GM23338 (cell line): ENCODE data around the gene N4BP2L1. TPM values are rescaled to one million over a fixed set of nuclear protein-coding genes. Genes with fewer than 3 reads are reported as not detected.

Experiments
- ATAC-seq: fragments of 200-7000 bp; cut with Tn5 transposase; 3 replicates; pipeline ENCODE4 v1.9.1; 2020
- DNase-seq: peaks from one replicate; pipeline ENCODE4 v3.0.0-alpha.2; 2015; ENCODE audit warnings: low spot score
- H2AFZ ChIP-seq: fragments of 200-600 bp; sonication (generic); 2 replicates; pipeline ENCODE4 v1.8.0; 2016; ENCODE audit warnings: antibody characterized with exemption, mild to moderate bottlenecking, moderate library complexity
- H3F3A ChIP-seq: fragments of 200-600 bp; sonication (generic); replicated peaks from 2 replicates; pipeline ENCODE4 v1.8.0; 2017; ENCODE audit warnings: antibody characterized with exemption, mixed run types, low read depth
- H3K27ac ChIP-seq: fragments of 200-600 bp; sonication (generic); 2 replicates; pipeline ENCODE4 v1.6.1; 2016; ENCODE audit warnings: low read depth
- H3K27me3 ChIP-seq: fragments of 200-600 bp; sonication (generic); 2 replicates; pipeline ENCODE4 v1.8.0; 2016; ENCODE audit warnings: mild to moderate bottlenecking, mixed run types, moderate library complexity; ENCODE audit not compliant: insufficient read depth
- H3K36me3 ChIP-seq: fragments of 200-600 bp; sonication (generic); 2 replicates; pipeline ENCODE4 v1.8.0; 2016; ENCODE audit warnings: mild to moderate bottlenecking; ENCODE audit not compliant: insufficient read depth
- H3K4me1 ChIP-seq: fragments of 200-600 bp; sonication (generic); 2 replicates; pipeline ENCODE4 v1.8.0; 2016; ENCODE audit warnings: mild to moderate bottlenecking, moderate library complexity; ENCODE audit not compliant: insufficient read depth
- H3K4me2 ChIP-seq: fragments of 200-600 bp; sonication (generic); 2 replicates; pipeline ENCODE4 v1.7.1; 2017; ENCODE audit warnings: mixed run types
- H3K4me3 ChIP-seq: fragments of 200-600 bp; sonication (generic); 2 replicates; pipeline ENCODE4 v1.6.1; 2016; ENCODE audit warnings: mixed run types
- H3K79me2 ChIP-seq: fragments of 200-600 bp; sonication (generic); replicated peaks from 2 replicates; pipeline ENCODE4 v1.8.0; 2017; ENCODE audit warnings: mild to moderate bottlenecking; ENCODE audit not compliant: insufficient read depth
- H3K9me2 ChIP-seq: fragments of 200-600 bp; sonication (generic); 2 replicates; pipeline ENCODE4 v1.8.0; 2017; ENCODE audit not compliant: insufficient read depth
- H4K20me1 ChIP-seq: fragments of 200-600 bp; sonication (generic); replicated peaks from 2 replicates; pipeline ENCODE4 v1.8.0; 2017; ENCODE audit warnings: mild to moderate bottlenecking; ENCODE audit not compliant: insufficient read depth
- H3K27ac Mint-ChIP-seq: 2 replicates; pipeline ENCODE4 v1.8.0; 2020; ENCODE audit warnings: inconsistent platforms, mild to moderate bottlenecking, moderate library complexity, mixed read lengths
- H3K27me3 Mint-ChIP-seq: 3 replicates; pipeline ENCODE4 v1.8.0; 2022; ENCODE audit warnings: low read depth, mild to moderate bottlenecking, moderate library complexity, mixed read lengths, inconsistent platforms; ENCODE audit not compliant: insufficient read depth, poor library complexity
- H3K36me3 Mint-ChIP-seq: 3 replicates; pipeline ENCODE4 v1.8.0; 2021; ENCODE audit warnings: low read depth, mild to moderate bottlenecking, inconsistent platforms, moderate library complexity, mixed read lengths
- H3K4me1 Mint-ChIP-seq: 3 replicates; pipeline ENCODE4 v1.8.0; 2020; ENCODE audit warnings: mild to moderate bottlenecking, inconsistent platforms, mixed read lengths
- H3K4me3 Mint-ChIP-seq: 3 replicates; pipeline ENCODE4 v1.8.0; 2021; ENCODE audit warnings: moderate library complexity, mild to moderate bottlenecking, inconsistent platforms, mixed read lengths
- H3K9me3 Mint-ChIP-seq: 3 replicates; pipeline ENCODE4 v1.8.0; 2020; ENCODE audit warnings: moderate library complexity, mild to moderate bottlenecking, inconsistent platforms, mixed read lengths
- EZH2 ChIP-seq: fragments of 200-600 bp; sonication (generic); IDR thresholded peaks from one replicate; pipeline ENCODE4 v1.8.0; 2017; ENCODE audit warnings: antibody characterized with exemption, mild to moderate bottlenecking, low read depth; ENCODE audit not compliant: unreplicated experiment
- EZH2phosphoT487 ChIP-seq: fragments of 200-600 bp; sonication (generic); IDR thresholded peaks from one replicate; pipeline ENCODE4 v1.8.1; 2018; ENCODE audit warnings: antibody characterized with exemption; ENCODE audit not compliant: unreplicated experiment
- JUNB ChIP-seq: IDR thresholded peaks from one replicate; pipeline ENCODE4 v1.6.1; 2016; ENCODE audit warnings: antibody characterized with exemption; ENCODE audit not compliant: unreplicated experiment
- NANOG ChIP-seq: IDR thresholded peaks from 2 replicates; pipeline ENCODE4 v1.6.1; 2016; ENCODE audit warnings: antibody characterized with exemption, borderline replicate concordance
- POLR2AphosphoS5 ChIP-seq: IDR thresholded peaks from 2 replicates; pipeline ENCODE4 v1.6.1; 2016; ENCODE audit warnings: antibody characterized with exemption, low read depth
- STAT1 ChIP-seq: IDR thresholded peaks from one replicate; pipeline ENCODE4 v1.6.1; 2016; ENCODE audit warnings: antibody characterized with exemption; ENCODE audit not compliant: unreplicated experiment
- ZNF114 ChIP-seq: fragments of 250-450 bp; sonication (Bioruptor Pico); IDR thresholded peaks from 2 replicates; pipeline ENCODE4 v1.5.0; 2020; ENCODE audit warnings: mild to moderate bottlenecking, moderate library complexity
- long read RNA-seq: library from polyadenylated mRNA; unstranded; transcript quantifications from one replicate; pipeline ENCODE4 v2.0.0, GENCODE V29; 2020; ENCODE audit not compliant: unreplicated experiment
- polyA plus RNA-seq: library from polyadenylated mRNA; unstranded; fragments of >200 nt; fragmentation: Nextera tagmentation; extraction: Ambion mirVana; gene quantifications from 2 replicates; pipeline ENCODE4 v1.2.1, GENCODE V29; 2016
- total RNA-seq: library from RNA; depleted of rRNA; stranded (reverse); fragments of >200 nt; shearing (Covaris generic); gene quantifications from 2 replicates; pipeline ENCODE4 v1.2.3, GENCODE V29; 2014; rRNA removed
- TF ChIP-seq, protein P1 (sequence below), 2 experiments: fragments of 200-600 bp in 1 of 2; sonication (generic) in 1 of 2; conservative IDR thresholded peaks; 2 replicates each; pipeline versions ENCODE4 v1.5.1 to v1.6.1; 2016 to 2017; ENCODE audit warnings: antibody characterized with exemption in 2 of 2, low read depth in 2 of 2, mild to moderate bottlenecking in 2 of 2, moderate library complexity in 1 of 2
- TF ChIP-seq, protein P2 (sequence below): fragments of 250-450 bp; sonication (Bioruptor Pico); IDR thresholded peaks from 2 replicates; pipeline ENCODE4 v1.5.0; 2020; ENCODE audit warnings: mild to moderate bottlenecking, moderate library complexity

N4BP2L1 gene
- total RNA-seq (3.0 and 4.1 TPM in 2 replicates), polyA plus RNA-seq (1.8 and 3.3 TPM in 2 replicates)
- long read RNA-seq, partial matches to known transcripts: 0 of 1 reads
- long read RNA-seq, other reads (novel, unspliced or antisense): 0 of 1 reads

DNA sequence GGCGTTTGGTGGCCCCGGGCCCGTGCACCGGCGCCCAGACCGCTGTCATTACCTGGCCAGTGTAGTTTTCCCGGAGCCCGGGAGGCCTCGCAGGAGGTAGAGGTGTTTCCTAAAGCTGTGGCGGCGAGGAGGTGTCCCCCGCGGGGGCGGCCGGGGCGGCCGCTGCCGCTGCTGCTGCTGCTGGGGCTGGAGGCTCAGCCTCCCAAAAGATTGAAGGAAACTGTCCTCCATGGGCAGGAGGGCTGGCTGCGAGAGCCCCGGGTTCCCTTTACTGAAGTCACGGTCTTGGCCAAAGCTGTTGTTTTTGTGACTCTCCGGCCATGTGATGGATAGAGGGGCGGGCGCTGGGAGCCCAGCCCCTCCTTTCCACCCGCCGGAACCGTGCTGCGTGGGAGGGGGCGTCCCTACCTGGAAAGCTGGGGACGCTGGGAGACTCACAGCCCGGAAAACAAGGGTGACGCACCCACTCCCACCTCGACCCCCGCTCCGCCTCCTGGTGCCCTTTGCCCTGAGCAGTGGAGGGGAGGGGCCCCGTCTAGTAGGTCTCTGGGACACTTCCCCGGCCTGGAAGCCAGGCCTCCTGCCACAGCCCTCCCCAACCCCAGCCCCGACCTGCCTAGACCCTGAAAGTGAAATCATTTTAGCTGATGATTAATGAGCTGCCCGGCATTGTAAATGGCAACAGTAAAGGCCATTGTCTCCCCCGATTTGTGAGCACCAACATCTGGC is at the start of gene N4BP2L1:
Gene N4BP2L1 (minus strand): TSS at position 279 of the 729 bp plus-strand sequence. CDS start 48 bp downstream, at position 231.
- Mint-ChIP-seq H3K27me3 (peaks cover 6% of the 10 kb centered on the region), H3K9me3 (no peaks in the 10 kb centered on the region; the same call in 2 of the 3 replicates), H3K27ac (no peak within 1 kb of the TSS), H3K4me1 (peaks cover 27% of the 10 kb centered on the region), H3K4me3 (peak within 1 kb of the TSS; percentile 71), H3K36me3 (no peaks in the 10 kb centered on the region; the same call in 2 of the 3 replicates)
- no peaks in the 10 kb centered on the region for H3K36me3 ChIP-seq
- no peaks in the 10 kb centered on the region for H3K9me2 ChIP-seq
- H3F3A ChIP-seq: peaks cover 14% of the 10 kb centered on the region; the same call in 1 of the 2 replicates
- peak within 1 kb of the TSS; percentile 95 for H3K4me2 ChIP-seq
- H3K4me1 ChIP-seq: peaks cover 18% of the 10 kb centered on the region
- no peak for TF ChIP-seq STAT1
- TF ChIP-seq POLR2AphosphoS5: peak; percentile 23; the same call in 1 of the 2 replicates
- DNase-seq: peak; percentile 73
- H3K27me3 ChIP-seq: peaks cover 18% of the 10 kb centered on the region
- H3K79me2 ChIP-seq: 0 out of 2 replicates have a peak, but pooled peaks cover 7% of the 10 kb centered on the region
- H2AFZ ChIP-seq: peak within 1 kb of the TSS; percentile 99
- ATAC-seq: peak; percentile 68
- 0 out of 2 replicates have a peak, but pooled peaks cover 3% of the 10 kb centered on the region for H4K20me1 ChIP-seq
- peak within 1 kb of the TSS; percentile 79 for H3K4me3 ChIP-seq
- H3K27ac ChIP-seq: no peak within 1 kb of the TSS; the same call in 1 of the 2 replicates

DNA sequence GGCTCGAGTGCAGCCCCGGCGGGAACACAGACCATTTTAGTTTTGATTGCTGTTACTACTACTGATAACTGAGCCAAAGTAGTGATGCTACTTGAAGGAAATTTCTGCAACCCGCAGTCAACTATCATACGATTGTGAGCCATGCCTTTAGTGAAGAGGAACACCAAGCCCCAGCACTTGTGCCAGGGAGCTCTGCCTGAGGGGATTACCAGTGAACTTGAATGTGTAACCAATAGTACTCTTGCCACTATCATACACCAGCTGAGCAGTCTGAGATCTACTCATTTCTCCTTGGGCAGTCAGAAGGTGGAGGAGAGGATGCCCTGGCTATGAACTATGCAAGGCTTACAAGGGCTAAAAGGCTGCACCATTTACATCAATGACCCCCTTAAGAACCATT is 49.0 kb upstream of the N4BP2L1 start:
- no peak for DNase-seq
- H3K4me2 ChIP-seq: no peak overlapping the region
- Mint-ChIP-seq H3K4me1 (no peaks in the 10 kb centered on the region; the same call in 1 of the 3 replicates), H3K27me3 (no peaks in the 10 kb centered on the region), H3K9me3 (no peaks in the 10 kb centered on the region), H3K36me3 (no peaks in the 10 kb centered on the region), H3K4me3 (no peak overlapping the region), H3K27ac (no peak overlapping the region)
- H3F3A ChIP-seq: no peaks in the 10 kb centered on the region
- H3K27ac ChIP-seq: no peak overlapping the region
- no peaks in the 10 kb centered on the region for H3K9me2 ChIP-seq
- H3K79me2 ChIP-seq: no peaks in the 10 kb centered on the region
- no peak overlapping the region for H2AFZ ChIP-seq
- H3K36me3 ChIP-seq: no peaks in the 10 kb centered on the region
- no peaks in the 10 kb centered on the region for H3K27me3 ChIP-seq
- H4K20me1 ChIP-seq: no peaks in the 10 kb centered on the region
- no peaks in the 10 kb centered on the region for H3K4me1 ChIP-seq
- ATAC-seq: no peak
- no peak overlapping the region for H3K4me3 ChIP-seq
- TF ChIP-seq EZH2phosphoT487 (no peak), EZH2 (no peak), STAT1 (no peak), JUNB (no peak), NANOG (no peak), ZNF114 (no peak)
- TF ChIP-seq, protein P1, sequence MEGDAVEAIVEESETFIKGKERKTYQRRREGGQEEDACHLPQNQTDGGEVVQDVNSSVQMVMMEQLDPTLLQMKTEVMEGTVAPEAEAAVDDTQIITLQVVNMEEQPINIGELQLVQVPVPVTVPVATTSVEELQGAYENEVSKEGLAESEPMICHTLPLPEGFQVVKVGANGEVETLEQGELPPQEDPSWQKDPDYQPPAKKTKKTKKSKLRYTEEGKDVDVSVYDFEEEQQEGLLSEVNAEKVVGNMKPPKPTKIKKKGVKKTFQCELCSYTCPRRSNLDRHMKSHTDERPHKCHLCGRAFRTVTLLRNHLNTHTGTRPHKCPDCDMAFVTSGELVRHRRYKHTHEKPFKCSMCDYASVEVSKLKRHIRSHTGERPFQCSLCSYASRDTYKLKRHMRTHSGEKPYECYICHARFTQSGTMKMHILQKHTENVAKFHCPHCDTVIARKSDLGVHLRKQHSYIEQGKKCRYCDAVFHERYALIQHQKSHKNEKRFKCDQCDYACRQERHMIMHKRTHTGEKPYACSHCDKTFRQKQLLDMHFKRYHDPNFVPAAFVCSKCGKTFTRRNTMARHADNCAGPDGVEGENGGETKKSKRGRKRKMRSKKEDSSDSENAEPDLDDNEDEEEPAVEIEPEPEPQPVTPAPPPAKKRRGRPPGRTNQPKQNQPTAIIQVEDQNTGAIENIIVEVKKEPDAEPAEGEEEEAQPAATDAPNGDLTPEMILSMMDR (conservative IDR thresholded peaks at IDR 0.05; ENCODE audit: low read depth in 2 of 2): no peak
- TF ChIP-seq, protein P2, sequence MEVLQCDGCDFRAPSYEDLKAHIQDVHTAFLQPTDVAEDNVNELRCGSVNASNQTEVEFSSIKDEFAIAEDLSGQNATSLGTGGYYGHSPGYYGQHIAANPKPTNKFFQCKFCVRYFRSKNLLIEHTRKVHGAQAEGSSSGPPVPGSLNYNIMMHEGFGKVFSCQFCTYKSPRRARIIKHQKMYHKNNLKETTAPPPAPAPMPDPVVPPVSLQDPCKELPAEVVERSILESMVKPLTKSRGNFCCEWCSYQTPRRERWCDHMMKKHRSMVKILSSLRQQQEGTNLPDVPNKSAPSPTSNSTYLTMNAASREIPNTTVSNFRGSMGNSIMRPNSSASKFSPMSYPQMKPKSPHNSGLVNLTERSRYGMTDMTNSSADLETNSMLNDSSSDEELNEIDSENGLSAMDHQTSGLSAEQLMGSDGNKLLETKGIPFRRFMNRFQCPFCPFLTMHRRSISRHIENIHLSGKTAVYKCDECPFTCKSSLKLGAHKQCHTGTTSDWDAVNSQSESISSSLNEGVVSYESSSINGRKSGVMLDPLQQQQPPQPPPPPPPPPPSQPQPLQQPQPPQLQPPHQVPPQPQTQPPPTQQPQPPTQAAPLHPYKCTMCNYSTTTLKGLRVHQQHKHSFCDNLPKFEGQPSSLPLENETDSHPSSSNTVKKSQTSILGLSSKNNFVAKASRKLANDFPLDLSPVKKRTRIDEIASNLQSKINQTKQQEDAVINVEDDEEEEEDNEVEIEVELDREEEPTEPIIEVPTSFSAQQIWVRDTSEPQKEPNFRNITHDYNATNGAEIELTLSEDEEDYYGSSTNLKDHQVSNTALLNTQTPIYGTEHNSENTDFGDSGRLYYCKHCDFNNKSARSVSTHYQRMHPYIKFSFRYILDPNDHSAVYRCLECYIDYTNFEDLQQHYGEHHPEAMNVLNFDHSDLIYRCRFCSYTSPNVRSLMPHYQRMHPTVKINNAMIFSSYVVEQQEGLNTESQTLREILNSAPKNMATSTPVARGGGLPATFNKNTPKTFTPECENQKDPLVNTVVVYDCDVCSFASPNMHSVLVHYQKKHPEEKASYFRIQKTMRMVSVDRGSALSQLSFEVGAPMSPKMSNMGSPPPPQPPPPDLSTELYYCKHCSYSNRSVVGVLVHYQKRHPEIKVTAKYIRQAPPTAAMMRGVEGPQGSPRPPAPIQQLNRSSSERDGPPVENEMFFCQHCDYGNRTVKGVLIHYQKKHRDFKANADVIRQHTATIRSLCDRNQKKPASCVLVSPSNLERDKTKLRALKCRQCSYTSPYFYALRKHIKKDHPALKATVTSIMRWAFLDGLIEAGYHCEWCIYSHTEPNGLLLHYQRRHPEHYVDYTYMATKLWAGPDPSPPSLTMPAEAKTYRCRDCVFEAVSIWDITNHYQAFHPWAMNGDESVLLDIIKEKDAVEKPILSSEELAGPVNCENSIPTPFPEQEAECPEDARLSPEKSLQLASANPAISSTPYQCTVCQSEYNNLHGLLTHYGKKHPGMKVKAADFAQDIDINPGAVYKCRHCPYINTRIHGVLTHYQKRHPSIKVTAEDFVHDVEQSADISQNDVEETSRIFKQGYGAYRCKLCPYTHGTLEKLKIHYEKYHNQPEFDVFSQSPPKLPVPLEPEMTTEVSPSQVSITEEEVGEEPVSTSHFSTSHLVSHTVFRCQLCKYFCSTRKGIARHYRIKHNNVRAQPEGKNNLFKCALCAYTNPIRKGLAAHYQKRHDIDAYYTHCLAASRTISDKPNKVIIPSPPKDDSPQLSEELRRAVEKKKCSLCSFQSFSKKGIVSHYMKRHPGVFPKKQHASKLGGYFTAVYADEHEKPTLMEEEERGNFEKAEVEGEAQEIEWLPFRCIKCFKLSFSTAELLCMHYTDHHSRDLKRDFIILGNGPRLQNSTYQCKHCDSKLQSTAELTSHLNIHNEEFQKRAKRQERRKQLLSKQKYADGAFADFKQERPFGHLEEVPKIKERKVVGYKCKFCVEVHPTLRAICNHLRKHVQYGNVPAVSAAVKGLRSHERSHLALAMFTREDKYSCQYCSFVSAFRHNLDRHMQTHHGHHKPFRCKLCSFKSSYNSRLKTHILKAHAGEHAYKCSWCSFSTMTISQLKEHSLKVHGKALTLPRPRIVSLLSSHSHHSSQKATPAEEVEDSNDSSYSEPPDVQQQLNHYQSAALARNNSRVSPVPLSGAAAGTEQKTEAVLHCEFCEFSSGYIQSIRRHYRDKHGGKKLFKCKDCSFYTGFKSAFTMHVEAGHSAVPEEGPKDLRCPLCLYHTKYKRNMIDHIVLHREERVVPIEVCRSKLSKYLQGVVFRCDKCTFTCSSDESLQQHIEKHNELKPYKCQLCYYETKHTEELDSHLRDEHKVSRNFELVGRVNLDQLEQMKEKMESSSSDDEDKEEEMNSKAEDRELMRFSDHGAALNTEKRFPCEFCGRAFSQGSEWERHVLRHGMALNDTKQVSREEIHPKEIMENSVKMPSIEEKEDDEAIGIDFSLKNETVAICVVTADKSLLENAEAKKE (CRISPR knock-in tag): no peak
